WTC11 (cell line): ENCODE measurements around the gene SLC19A3. TPM values are rescaled to one million over a fixed set of nuclear protein-coding genes. Genes with fewer than 3 reads are reported as not detected.

Experiments used
- total RNA-seq: library from RNA; stranded (reverse); gene quantifications from 3 replicates; pipeline ENCODE4 v1.2.3, GENCODE V29; 2021

The SLC19A3 gene
- total RNA-seq, 1 experiment from 2014 or later: 6.5 TPM

Other genes with a start within 250 kb of the SLC19A3 start
- gene AGFG1, start 245.9 kb downstream of the SLC19A3 start, total RNA-seq: 77.5 to 82.1 TPM (median 81.3 TPM) in 3 replicates
- not detected in 3 replicates for gene SCYGR2, start 119.1 kb downstream of the SLC19A3 start, total RNA-seq
- not detected in 3 replicates for gene SCYGR3, start 103.2 kb downstream of the SLC19A3 start, total RNA-seq
- not detected in 3 replicates for gene SCYGR4, start 100.5 kb downstream of the SLC19A3 start, total RNA-seq
- gene SCYGR5, start 51.2 kb downstream of the SLC19A3 start, total RNA-seq: not detected in 3 replicates
- gene SCYGR6, start 6.7 kb upstream of the SLC19A3 start, total RNA-seq: not detected in 3 replicates
- gene SCYGR7, start 10.3 kb upstream of the SLC19A3 start, total RNA-seq: not detected in 3 replicates
- gene SCYGR8, start 27.9 kb upstream of the SLC19A3 start, total RNA-seq: not detected in 3 replicates
- gene CCL20, start 95.8 kb upstream of the SLC19A3 start, total RNA-seq: not detected in 3 replicates
- gene DAW1, start 153.6 kb upstream of the SLC19A3 start, total RNA-seq: 0.48 to 0.69 TPM (median 0.61 TPM) in 3 replicates